ENCODE measurements around the gene METTL1. TPM values are rescaled to one million over a fixed set of nuclear protein-coding genes. Genes with fewer than 3 reads are reported as not detected.
"Not testable (repeated sequence)": the region's sequence is repeated elsewhere in the genome, so short reads cannot be mapped to it uniquely, and the experiment has no call there.

METTL1 gene
- total RNA-seq, 1 donor from 2014 or later: 13.4 TPM

- intact Hi-C loops (cut with DNase I): no loop called here
- ATAC-seq (no peak), DNase-seq (ENCODE audit: low spot score) (peak; percentile 21)
Observed at GRCh38 chr12:57732270-57732669, 39.6 kb downstream of the METTL1 start.

- ATAC-seq (no peak), DNase-seq (ENCODE audit: low spot score) (peak; percentile 53)
- intact Hi-C loops (cut with DNase I): no loop called here
Observed at GRCh38 chr12:57731411-57732080, 40.4 kb downstream of the METTL1 start.

GRCh38 chr12:57730336-57731067, 41.4 kb downstream of the METTL1 start:
- DNase-seq (ENCODE audit: low spot score) (no peak), ATAC-seq (no peak)
- intact Hi-C loops (cut with DNase I): no loop called here

DNA sequence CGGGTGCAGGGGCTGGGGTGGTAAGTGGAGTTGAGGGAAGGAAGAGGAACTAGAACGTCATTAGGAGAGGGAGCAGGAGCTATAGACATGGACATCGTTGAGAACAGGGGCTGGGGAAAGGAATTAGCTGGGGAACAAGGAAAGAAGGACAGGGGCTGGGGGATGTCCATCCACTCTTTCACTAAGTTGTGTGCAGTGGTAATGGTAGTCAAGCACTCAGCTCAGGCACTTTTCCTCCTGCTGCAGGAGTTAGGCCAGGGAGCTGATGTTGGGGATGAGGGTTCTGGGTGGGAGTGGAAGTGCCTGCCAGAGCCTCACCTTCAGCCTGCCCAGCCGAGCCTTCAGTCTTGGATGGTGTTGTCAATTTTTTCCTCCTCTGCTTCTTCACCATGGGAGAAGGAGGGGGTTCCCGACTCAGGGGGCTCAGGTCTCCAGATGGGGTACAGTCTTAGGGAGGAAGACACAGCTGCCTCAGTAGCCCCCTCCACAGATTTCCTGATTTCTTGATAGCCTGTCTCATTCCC, 42.5 kb downstream of the METTL1 start:
- intact Hi-C loops (cut with DNase I): no loop called here
- ATAC-seq (no peak), DNase-seq (ENCODE audit: low spot score) (no peak)

- intact Hi-C loops (cut with DNase I): no loop called here
- no peak for ATAC-seq
Observed at GRCh38 chr12:57727758-57728395, 44.0 kb downstream of the METTL1 start.

GRCh38 chr12:57726884-57727757, 44.8 kb downstream of the METTL1 start:
- intact Hi-C loops (cut with DNase I): no loop called here
- ATAC-seq (peak; percentile 38), DNase-seq (ENCODE audit: low spot score) (no peak)

More at GRCh38 chr12:57727758-57728395, 44.0 kb downstream of the METTL1 start:
- DNase-seq (ENCODE audit: low spot score): no peak

GRCh38 chr12:57726151-57726883, 45.6 kb downstream of the METTL1 start:
- intact Hi-C loops (cut with DNase I): no loop called here
- DNase-seq (ENCODE audit: low spot score) (peak; percentile 82), ATAC-seq (peak; percentile 65)

DNA sequence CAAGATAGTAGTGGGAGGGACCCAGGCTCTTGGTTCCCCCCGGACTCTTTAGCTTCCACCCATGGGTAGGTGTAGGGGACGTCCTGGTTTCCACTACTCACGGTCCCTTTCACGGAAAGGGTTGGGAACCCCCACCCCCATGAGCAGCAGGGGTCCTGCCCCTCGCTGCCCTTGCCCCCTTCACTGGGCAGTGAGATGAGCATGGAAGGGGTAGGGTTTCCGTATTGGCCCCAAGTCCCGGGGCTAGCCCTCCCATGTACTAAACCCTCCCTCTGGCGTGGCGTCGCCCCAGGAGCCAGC, 46.1 kb downstream of the METTL1 start:
- intact Hi-C loops (cut with DNase I): no loop called here
- DNase-seq (ENCODE audit: low spot score): no peak
- no peak for ATAC-seq

GRCh38 chr12:57724936-57725740, 46.8 kb downstream of the METTL1 start:
- no peak for ATAC-seq
- no peak for DNase-seq (ENCODE audit: low spot score)
- intact Hi-C loops (cut with DNase I): no loop called here

- no peak for ATAC-seq
- no peak for DNase-seq (ENCODE audit: low spot score)
- intact Hi-C loops (cut with DNase I): no loop called here
Observed at GRCh38 chr12:57724003-57724935, 47.6 kb downstream of the METTL1 start.

GRCh38 chr12:57723630-57723962, 48.3 kb downstream of the METTL1 start:
- intact Hi-C loops (cut with DNase I): no loop called here
- DNase-seq (ENCODE audit: low spot score) (no peak), ATAC-seq (no peak)

GRCh38 chr12:57722716-57723629, 48.9 kb downstream of the METTL1 start:
- ATAC-seq (no peak), DNase-seq (ENCODE audit: low spot score) (no peak)
- intact Hi-C loops (cut with DNase I): no loop called here

- DNase-seq (ENCODE audit: low spot score); intact Hi-C loops (cut with DNase I); ATAC-seq: not testable (repeated sequence)
Observed at GRCh38 chr12:57721846-57722608, 49.9 kb downstream of the METTL1 start.

GRCh38 chr12:57720606-57721595, 51.0 kb downstream of the METTL1 start:
- peak; percentile 7 for ATAC-seq
- intact Hi-C loops (cut with DNase I): no loop called here
- no peak for DNase-seq (ENCODE audit: low spot score)
